Tibial artery (tissue), 4 donors: ENCODE data around the gene IGF2R.

Experiments
- DNase-seq, 2 donors: peaks; one replicate each; pipeline ENCODE4 v3.0.0-alpha.2; 2019
- H3K27ac ChIP-seq, 2 donors: fragments of 200-600 bp; sonication (generic) in 1 of 2; 1 replicate in 1 of 2; 2 replicates in 1 of 2; pipeline ENCODE4 v1.5.1; 2018 to 2019; ENCODE audit warnings: mild to moderate bottlenecking in 1 of 2
- H3K27me3 ChIP-seq, 2 donors: fragments of 200-600 bp; sonication (generic) in 1 of 2; one replicate each; pipeline versions ENCODE4 v1.5.1 to v1.6.0; 2016 to 2019
- H3K36me3 ChIP-seq, 3 donors: fragments of 200-600 bp; sonication (generic) in 2 of 3; one replicate each; pipeline ENCODE4 v1.5.1; 2016 to 2019; ENCODE audit warnings: mild to moderate bottlenecking in 2 of 3
- H3K4me1 ChIP-seq, 4 donors: fragments of 200-600 bp; sonication (generic) in 2 of 4; 1 replicate in 3 of 4; 2 replicates in 1 of 4; pipeline ENCODE4 v1.5.1; 2016 to 2019
- H3K4me3 ChIP-seq, 2 donors: fragments of 200-600 bp; sonication (generic) in 1 of 2; 1 replicate in 1 of 2; 2 replicates in 1 of 2; pipeline ENCODE4 v1.5.1; 2018 to 2019; ENCODE audit warnings: mild to moderate bottlenecking in 2 of 2
- H3K9me3 ChIP-seq, 3 donors: fragments of 200-600 bp; sonication (generic) in 1 of 3; one replicate each; pipeline ENCODE4 v1.5.1; 2016 to 2019
- intact Hi-C: fragments of 100-400 bp; cut with DNase I; formaldehyde crosslinking; loops from one replicate; pipeline ENCODE4 v1.15.0; 2023; ENCODE audit warnings: low total_unique reads
- TF ChIP-seq, protein P1 (sequence below), 2 experiments: fragments of 200-600 bp in 1 of 2; fragments of 450-650 bp in 1 of 2; IDR thresholded peaks; one replicate each; pipeline ENCODE4 v1.5.1; 2017 to 2019; ENCODE audit warnings: antibody characterized with exemption in 2 of 2, mild to moderate bottlenecking in 1 of 2, moderate library complexity in 1 of 2

Gene IGF2R

DNA sequence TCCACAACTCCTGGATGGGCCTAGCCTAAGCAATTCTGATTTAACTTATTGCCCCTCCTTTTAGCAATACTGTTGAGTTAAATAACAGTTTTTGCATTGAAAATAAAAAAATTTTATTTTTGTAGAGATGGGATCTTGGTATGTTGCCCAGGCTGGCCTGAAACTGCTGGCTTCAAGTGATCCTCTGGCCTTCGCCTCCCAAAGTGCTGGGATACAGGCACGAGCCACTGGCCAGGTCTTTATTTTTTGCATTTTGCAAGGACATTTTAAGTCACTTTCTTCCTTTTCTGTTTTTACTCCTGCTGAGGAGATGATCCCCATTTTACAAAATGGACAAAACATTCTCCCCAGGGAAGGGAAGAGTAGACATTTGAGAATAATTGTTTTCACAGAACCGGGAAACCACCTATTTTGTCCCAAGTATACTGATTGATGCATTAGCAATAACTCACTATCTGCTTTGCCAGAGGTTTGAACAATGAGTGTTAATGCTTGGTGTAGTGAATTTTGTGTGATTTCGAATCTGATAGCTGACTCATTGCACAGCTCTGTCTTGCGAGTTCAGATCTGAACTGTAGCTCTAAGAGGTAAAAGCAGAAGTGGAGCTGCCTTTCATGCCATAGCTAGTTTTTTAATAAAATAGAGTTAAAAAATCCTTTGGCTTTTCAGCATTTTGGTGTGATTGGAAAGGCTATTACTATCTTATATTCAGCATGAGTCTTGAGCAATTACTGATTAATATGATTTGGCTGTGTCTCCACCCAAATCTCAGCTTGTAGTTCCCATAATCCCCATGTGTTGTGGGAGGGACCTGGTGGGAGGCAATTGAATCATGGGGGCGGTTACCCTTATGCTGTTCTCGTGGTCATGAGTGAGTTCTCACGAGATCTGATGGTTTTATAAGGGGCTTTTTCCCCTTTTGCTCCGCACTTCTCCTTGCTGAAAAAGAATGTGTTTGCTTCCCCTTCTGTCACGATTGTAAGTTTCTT lies 20.9 kb downstream of the IGF2R start:
- no peak overlapping the region for H3K27ac ChIP-seq
- no peaks in the 10 kb centered on the region for H3K9me3 ChIP-seq
- TF ChIP-seq, protein P1, sequence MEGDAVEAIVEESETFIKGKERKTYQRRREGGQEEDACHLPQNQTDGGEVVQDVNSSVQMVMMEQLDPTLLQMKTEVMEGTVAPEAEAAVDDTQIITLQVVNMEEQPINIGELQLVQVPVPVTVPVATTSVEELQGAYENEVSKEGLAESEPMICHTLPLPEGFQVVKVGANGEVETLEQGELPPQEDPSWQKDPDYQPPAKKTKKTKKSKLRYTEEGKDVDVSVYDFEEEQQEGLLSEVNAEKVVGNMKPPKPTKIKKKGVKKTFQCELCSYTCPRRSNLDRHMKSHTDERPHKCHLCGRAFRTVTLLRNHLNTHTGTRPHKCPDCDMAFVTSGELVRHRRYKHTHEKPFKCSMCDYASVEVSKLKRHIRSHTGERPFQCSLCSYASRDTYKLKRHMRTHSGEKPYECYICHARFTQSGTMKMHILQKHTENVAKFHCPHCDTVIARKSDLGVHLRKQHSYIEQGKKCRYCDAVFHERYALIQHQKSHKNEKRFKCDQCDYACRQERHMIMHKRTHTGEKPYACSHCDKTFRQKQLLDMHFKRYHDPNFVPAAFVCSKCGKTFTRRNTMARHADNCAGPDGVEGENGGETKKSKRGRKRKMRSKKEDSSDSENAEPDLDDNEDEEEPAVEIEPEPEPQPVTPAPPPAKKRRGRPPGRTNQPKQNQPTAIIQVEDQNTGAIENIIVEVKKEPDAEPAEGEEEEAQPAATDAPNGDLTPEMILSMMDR (IDR thresholded peaks at IDR 0.05), result no peak
- peaks cover 0 to 5% (median 0%) of the 10 kb centered on the region in 3 donors for H3K36me3 ChIP-seq
- H3K4me3 ChIP-seq, result no peak overlapping the region
- intact Hi-C loops, result no loop called here
- peaks cover 0 to 50% (median 14%) of the 10 kb centered on the region in 4 donors for H3K4me1 ChIP-seq
- no peak for DNase-seq
- no peaks in the 10 kb centered on the region for H3K27me3 ChIP-seq

DNA sequence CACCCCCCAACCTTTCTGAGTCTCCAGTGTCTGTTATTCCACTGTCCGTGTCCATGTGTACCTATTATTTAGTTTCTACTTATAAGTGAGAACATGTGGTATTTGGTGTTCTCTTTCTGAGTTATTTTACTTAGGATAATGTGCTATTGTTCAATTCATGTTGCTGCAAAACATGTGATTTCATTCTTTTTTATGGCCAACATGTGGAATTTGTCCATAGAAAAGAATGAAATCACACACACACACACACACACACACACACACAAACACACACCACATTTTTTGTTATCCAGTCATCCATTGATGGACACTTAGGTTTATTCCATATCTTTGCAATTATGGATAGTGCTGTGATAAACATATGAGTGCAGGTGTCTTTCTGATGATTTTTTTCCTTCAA lies 23.5 kb downstream of the IGF2R start:
- no peak overlapping the region for H3K27ac ChIP-seq
- intact Hi-C loops, result no loop called here
- no peak for DNase-seq
- TF ChIP-seq, protein P1 (IDR thresholded peaks at IDR 0.05), result no peak
- H3K9me3 ChIP-seq, result no peaks in the 10 kb centered on the region
- H3K27me3 ChIP-seq, result no peaks in the 10 kb centered on the region
- H3K4me1 ChIP-seq, result peaks cover 0 to 27% (median 12%) of the 10 kb centered on the region in 4 donors
- H3K36me3 ChIP-seq, result peaks cover 0 to 7% (median 5%) of the 10 kb centered on the region in 3 donors
- H3K4me3 ChIP-seq, result no peak overlapping the region

DNA sequence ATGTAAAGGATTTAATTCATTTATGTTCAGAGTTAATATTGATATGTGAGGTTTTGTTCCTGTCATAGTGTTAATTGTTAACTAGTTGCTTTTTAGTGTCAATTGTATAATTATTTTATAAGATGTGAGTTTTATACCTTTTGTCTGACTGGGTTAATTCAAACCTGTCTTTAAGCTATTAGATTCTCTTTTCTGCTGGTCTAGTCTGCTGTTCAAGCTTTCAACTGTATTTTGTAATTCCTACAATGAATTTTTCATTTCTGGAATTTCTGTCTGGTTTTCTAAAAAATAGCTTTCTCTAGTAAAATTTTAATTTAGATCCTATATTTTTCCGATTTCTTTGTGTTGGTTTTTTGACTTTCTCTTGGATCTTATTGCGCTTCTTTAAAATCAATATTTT lies 26.5 kb downstream of the IGF2R start:
- no peak overlapping the region for H3K4me3 ChIP-seq
- TF ChIP-seq, protein P1 (IDR thresholded peaks at IDR 0.05), result no peak
- no peak overlapping the region for H3K27ac ChIP-seq
- no peak for DNase-seq
- H3K9me3 ChIP-seq, result no peaks in the 10 kb centered on the region
- H3K27me3 ChIP-seq, result no peaks in the 10 kb centered on the region
- H3K4me1 ChIP-seq, result peaks cover 0 to 5% (median 2%) of the 10 kb centered on the region in 4 donors
- intact Hi-C loops, result no loop called here
- peaks cover 0 to 18% (median 5%) of the 10 kb centered on the region in 3 donors for H3K36me3 ChIP-seq

DNA sequence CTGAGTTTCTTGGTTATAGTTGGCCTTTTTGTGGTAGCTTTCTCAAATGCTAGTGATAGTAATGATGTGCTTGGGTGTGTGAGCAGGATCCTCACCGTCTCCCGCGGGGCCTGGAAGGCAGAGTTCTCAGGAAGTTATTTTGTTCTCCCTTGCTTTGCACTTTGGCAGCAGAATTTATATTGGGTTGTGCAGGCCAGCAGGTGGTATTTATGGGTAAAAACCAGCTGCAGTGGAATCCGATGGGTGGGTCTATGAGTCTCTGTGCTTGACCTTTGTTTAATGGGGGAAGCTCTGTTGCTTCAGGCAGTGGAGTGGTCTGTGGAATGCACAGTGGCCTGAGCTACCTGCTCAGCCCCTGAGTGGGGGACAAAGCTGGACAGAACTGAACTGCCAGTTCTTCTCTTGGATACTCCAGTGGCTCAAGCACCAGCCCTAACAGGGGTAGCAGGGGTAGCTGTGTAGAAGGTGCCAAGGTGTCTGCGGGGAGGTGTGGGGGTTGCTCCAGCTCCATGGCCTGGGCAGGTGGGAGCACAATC lies 27.3 kb downstream of the IGF2R start:
- Histone ChIP-seq H3K27me3 (no peaks in the 10 kb centered on the region), H3K9me3 (no peaks in the 10 kb centered on the region), H3K4me3 (no peak overlapping the region), H3K27ac (no peak overlapping the region), H3K36me3 (peaks cover 0 to 18% (median 5%) of the 10 kb centered on the region in 3 donors), H3K4me1 (peaks cover 0 to 6% (median 2%) of the 10 kb centered on the region in 4 donors)
- DNase-seq, result no peak
- TF ChIP-seq, protein P1 (IDR thresholded peaks at IDR 0.05), result no peak
- intact Hi-C loops, result no loop called here

DNA sequence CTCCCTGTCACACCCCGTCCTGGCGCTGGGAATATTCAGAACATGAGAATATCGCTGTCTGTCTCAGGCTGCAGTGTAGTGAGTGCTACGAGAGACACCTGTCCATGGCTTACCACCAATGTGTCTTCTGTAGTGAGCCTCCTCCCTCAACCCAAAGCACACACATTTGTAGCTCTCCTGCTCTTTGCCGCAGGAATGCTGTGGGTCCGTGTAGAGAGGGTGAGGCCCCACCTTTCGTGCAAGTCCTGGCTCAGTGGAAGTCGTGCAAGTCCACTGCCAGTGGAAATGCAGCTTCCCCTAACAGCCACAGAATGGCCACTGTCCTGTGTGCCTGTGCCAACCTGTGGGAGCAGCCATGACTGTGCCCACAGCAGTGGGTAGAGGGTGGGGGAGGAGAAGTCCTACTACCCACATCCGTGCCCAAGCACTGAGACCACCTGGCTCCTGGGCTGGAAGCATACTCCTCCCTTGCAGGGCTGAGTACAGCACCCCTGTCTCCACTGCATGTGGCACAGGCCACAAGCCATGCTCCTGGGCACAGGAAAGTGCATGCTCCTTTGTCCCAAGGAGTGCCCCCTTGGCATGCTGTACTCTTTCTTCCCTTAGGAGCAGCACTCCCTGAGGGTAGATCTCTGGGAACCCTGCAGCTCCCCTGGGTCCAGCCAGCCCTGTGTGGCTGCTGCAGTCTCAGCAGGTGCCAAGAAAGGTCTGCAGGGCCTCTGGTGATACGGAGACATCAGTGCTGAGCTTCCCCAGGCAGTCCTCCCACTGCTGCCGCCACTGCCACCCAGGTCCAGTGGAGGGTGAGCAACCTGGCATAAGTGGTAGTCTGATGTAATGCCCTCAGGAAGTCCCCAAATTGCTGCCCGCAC lies 28.0 kb downstream of the IGF2R start:
- TF ChIP-seq, protein P1 (IDR thresholded peaks at IDR 0.05), result no peak
- Histone ChIP-seq H3K4me1 (peaks cover 0 to 6% (median 2%) of the 10 kb centered on the region in 4 donors), H3K27ac (no peak overlapping the region), H3K9me3 (no peaks in the 10 kb centered on the region), H3K36me3 (peaks cover 0 to 18% (median 5%) of the 10 kb centered on the region in 3 donors), H3K27me3 (no peaks in the 10 kb centered on the region), H3K4me3 (no peak overlapping the region)
- no peak for DNase-seq
- intact Hi-C loops, result no loop called here
